Measurements from ENCODE around the gene TPSB2.
"Not testable (repeated sequence)": the region's sequence is repeated elsewhere in the genome, so short reads cannot be mapped to it uniquely, and the experiment has no call there.

Gene TPSB2

DNA sequence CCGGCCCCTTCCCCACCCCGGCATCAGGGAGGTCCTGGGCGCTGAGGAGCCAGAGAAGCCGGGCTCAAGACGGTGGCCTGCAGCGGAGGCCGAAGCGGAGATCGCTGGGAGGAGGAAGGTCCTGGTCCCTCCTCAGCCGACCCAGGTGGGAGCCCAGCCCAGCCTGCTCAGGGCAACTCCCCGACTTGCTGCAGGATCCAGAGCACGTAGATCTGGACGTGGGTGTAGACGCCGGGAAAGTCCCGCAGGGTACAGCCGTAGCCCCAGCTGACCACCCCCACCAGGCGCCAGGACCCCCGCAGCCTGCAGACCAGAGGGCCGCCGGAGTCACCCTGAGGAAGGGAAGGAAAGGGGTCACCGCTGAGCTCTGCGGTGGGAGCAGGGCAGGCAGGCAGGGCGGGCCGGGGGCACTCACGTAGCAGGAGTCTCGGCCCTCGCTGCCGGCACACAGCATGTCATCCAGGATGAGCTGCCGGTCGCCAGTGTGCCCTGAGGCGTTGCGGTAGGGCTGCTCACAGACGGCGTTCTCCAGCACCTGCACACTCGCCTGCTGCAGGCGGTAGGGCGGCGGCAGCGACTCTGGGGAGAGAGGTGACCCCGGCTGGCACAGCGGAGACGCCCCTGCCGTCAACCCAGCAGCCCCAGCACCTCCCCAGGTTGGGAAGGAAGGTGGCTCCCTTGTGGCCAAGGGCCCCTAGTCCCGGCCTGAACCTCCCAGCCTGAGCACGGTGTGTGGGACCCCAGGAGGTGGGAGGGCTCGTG is 31.3 kb upstream of the TPSB2 start:
- no peak for DNase-seq (ENCODE audit: low read depth)

DNA sequence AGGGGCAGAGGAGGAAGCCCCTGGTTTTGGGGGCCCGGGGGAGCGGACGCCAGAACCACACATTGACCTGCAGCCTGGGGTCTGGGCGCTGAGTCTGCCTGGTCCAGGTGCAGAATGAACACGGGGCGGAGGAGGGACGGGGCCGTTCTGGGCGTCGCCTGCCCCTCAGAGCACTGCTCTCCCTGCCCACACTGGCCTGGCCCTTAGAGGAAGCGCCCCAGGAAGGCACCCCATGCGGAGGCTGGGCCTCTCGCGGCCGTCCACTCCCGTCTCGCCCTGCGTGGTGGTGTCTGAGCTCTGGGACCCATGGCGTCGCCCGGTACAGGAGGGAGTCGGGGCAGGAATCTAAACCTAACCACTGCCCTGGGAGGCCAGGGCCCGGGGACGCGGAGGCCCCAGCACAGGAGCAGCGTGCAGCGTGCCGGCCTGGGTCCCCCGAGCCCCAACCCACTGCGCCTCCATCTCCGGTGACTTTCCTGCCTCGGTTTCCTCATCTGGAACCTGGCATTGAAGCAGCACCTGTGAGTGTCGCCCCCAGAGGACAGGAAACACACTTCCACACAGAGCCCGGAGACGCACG is 30.2 kb upstream of the TPSB2 start:
- DNase-seq (ENCODE audit: low read depth): no peak

DNA sequence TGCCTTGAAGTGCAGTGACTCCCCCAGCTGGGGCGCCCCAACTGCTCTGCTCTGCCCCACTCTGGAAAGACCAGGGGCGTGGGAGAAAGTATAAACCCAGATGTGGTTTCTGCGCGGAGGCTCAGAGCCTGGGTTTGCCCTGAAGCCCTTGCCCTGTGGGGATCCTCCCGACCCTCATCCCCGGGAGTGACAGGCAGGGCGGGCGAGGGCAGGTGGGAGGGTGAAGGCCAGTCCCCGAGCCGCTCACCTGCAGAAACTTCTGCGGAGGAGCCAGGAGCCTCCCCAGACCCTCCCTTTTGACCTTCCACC is 29.7 kb upstream of the TPSB2 start:
- no peak for DNase-seq (ENCODE audit: low read depth)

DNA sequence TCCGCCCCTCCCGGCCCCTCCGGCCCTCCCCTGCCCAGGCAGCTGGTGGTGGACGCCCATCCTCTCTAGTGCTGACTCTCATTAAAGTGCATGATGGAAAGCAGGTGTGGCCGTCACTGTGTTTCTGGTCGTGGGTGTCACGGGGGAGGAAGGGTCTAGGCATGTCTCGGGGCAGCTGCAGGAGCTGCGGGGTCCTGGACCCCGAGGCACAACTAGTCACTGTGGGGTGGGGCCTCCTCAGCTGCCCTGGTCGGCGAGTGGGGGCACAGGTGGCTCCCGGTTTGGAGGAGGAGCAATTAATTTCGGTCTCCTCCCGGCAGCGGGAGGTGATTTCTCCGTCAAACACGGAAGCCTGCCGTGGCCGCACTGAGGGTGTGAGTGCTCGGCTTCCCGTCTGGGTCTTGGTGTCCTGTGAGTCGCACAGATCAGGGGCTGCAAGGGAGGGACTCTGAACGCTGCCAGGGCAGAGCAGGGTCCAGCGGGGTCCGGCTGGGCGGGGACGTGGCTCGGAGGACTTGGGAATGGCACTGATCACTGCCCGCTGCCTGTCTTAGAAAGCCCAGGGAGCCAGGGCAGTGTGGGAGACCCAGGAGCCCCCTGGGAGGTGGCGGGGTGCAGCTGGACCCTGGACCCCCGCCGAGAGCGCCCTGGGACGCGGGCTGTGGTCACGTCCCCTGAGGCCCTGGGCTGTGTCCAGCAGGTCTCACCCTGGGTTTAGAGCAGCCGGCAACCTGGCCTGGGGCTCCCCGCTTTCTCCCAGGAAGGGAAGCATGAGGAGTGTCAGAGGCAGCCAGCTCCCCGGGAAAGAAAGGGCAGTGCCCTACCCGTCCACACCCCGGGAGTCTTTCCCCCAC is 29.1 kb upstream of the TPSB2 start:
- DNase-seq (ENCODE audit: low read depth): no peak

DNA sequence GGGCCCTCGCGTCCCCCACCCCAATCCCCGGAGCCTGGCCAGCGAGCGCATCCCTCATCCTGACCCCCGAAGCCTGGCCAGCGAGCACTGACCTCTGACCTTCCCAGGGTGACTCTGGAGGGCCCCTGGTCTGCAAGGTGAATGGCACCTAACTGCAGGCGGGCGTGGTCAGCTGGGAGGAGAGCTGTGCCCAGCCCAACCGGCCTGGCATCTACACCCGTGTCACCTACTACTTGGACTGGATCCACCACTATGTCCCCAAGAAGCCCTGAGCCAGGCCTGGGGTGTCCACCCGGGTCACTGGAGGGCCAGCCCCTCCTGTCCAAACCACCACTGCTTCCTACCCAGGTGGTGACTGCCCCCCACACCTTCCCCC is 28.2 kb upstream of the TPSB2 start:
- DNase-seq (ENCODE audit: low read depth): no peak

DNA sequence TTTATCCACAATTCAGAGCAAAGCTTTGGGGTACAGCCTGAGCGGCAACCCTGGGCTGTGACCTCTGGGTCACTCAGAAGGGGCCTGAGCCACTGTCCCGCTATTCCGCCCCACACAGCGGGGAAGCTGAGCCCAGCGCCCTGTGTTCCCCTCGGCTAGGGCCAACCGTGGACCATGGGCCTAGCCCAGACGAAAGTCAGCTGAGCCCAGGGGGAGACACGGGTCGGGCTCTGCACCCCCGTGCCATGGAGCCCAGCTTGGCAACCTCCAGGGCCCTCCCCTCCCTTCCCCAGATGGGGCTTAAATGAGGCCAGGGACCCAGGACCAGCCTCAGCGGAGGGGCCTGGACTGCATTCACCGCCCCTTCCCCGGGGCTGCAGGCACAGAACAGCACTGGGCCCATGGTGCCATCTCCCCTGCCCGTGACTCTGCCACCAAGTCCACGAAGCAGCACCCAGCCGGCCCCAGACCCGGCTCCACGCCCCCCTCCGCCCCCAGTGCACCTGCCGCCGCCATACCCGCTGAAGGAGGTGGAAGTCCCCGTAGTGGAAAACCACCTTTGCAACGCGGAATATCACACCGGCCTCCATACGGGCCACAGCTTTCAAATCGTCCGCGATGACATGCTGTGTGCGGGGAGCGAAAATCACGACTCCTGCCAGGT is 27.7 kb upstream of the TPSB2 start:
- no peak for DNase-seq (ENCODE audit: low read depth)

DNA sequence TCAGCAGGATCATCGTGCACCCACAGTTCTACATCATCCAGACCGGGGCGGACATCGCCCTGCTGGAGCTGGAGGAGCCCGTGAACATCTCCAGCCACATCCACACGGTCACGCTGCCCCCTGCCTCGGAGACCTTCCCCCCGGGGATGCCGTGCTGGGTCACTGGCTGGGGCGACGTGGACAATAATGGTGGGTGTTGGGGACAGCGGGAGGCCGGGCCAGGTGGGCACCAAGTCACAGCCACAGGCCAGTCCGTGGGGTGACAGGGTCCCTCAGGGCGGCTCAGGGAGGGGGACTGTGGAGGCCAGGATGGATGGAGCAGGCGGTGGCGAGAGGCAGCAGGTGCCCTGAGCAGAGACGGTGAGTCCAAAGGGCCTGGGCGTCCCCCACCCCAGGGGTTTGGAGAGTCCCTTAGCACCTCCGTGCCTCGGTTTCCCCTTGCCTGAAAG is 26.9 kb upstream of the TPSB2 start:
- no peak for DNase-seq (ENCODE audit: low read depth)

DNA sequence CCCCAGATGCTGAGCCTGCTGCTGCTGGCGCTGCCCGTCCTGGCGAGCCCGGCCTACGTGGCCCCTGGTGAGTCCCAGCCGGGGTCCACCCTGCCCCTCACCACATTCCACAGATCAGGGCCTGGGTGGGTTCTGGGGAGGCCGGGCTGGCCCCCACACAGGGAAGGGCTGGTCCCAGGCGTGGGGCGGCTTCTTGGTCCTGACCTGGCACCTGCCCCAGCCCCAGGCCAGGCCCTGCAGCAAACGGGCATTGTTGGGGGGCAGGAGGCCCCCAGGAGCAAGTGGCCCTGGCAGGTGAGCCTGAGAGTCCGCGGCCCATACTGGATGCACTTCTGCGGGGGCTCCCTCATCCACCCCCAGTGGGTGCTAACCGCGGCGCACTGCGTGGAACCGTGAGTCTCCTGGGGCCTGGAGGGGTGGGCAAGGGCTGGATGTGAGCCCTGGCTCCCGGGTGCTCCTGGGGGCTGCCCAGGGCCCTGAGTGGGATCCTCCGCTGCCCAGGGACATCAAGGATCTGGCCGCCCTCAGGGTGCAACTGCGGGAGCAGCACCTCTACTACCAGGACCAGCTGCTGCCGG is 26.4 kb upstream of the TPSB2 start:
- DNase-seq (ENCODE audit: low read depth): not testable (repeated sequence)

DNA sequence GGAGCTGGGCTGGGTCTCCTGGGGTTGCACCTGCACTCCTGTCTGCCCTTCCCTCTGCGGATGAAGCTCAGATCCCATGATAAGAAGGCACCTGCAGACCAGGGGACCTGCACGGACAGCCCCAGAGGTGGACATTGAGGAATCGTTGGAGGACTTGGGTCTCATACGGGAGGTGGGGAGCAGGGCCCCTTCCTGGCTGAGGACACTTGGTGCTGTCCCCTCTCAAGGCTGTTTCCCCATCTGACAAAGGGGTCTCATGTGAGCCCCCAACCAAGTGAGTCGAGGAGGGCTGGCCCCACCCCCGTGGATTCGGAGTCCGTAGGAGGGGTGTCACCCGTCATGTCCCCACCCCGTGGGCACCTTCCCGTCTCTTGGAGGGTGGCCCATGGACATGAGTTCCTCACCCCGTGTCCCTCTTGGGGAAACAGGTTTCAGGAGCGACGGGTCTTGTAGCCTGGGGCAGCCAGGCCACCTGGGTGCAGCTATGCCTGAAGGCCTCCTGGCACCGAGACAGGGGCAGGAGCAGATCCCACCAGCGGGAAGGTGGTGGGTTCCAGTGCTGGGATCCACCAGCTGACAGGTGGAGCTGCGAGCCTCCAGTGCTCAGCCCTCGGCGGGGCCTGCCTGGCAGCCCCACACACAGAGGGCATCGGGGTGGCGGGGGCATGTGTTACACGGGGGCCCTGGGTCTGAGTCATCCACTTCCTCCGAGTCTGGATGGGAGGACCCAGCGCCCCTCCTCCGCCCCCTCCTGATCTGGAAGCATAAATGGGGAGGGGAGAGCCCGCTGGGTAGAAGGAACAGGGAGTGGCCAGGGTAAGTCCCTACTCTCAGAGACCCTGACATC is 25.5 kb upstream of the TPSB2 start, which contains the start of gene TPSD1:
Gene TPSD1, plus strand, starts transcription at position 794 of the 847 bp plus-strand sequence. CDS start 212 bp downstream, outside the sequence.
- DNase-seq (ENCODE audit: low read depth): not testable (repeated sequence)

DNA sequence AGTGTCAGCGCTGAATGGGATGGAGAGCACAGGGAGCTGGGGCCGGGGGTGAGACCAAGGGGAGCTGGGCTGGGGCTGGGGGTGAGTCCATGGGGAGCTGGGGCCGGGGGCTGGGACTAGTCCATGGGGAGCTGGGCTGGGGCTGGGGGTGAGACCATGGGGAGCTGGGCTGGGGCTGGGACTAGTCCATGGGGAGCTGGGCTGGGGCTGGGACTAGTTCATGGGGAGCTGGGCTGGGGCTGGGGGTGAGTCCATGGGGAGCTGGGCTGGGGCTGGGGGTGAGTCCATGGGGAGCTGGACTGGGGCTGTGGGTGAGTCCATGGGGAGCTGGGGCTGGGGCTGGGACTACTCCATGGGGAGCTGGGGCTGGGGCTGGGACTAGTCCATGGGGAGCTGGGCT is 24.8 kb upstream of the TPSB2 start:
- DNase-seq (ENCODE audit: low read depth): not testable (repeated sequence)

DNA sequence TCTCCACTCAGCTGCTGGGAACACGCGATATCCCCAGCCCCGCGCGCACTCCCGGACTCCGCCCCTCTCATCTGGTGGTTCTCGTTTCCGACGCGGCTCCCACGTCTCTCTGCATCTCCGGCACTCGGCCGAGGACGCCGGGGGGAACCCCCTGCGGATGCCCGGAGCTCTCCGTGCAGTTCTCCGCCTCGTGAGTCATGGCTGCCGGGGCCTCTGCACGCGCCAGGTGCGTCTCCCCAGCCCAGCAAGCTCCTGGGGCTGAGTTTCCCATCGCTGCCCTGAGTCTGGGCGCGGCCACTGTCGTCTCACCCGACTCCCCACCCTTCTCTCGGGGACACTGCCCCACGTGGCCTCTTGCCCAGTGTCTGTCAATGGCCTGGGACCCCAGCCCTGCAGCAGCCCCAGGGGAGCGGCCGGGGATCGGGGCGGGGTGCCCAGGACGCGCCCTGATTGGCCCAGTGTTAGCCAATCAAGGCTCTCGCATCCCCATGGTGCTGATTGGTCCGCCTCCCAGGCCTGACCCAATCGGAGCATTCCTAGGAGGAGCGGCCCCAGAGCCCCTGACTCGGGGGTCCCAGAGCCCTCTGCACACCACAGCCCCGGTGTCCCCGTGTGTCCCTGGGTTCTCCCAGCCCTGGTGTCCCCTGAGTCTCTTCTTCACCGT is 23.8 kb upstream of the TPSB2 start:
- not testable (repeated sequence) for DNase-seq (ENCODE audit: low read depth)

DNA sequence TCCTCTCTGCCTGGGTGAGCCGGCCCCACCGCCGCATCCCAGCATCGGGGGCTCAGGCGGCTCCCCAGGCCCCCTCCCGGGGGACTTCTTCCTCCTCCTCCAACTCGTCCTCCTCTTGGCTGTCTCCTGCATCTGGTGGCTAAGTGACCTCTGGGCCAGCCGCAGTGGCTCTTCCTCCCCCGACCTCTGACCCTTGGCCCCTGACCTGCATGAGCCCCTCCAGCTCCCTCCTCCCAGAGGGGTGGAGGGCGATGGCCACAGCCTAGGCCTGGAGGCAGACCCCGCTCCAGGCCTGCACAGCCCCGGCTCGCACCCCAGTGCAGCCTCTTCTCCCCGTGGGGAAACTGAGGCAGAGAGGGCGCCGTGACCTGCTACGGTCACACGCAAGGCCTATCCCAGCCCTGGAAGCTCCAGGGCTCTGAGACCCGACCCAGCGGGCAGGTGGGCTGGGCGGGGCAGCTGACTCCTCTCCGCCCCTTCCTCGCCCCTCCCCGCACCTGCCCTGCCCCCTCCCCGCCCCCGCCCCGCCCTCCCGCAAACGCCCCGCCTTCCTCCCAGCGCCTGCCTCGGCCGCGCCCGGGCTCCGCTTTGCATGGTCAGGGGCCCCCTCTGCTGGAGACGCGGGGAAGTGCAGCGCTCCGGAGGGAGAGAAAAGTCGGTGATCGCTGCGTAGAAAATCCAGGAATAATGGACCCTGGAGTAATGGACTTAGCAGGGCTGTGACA is 19.2 kb upstream of the TPSB2 start:
- DNase-seq (ENCODE audit: low read depth): not testable (repeated sequence)

DNA sequence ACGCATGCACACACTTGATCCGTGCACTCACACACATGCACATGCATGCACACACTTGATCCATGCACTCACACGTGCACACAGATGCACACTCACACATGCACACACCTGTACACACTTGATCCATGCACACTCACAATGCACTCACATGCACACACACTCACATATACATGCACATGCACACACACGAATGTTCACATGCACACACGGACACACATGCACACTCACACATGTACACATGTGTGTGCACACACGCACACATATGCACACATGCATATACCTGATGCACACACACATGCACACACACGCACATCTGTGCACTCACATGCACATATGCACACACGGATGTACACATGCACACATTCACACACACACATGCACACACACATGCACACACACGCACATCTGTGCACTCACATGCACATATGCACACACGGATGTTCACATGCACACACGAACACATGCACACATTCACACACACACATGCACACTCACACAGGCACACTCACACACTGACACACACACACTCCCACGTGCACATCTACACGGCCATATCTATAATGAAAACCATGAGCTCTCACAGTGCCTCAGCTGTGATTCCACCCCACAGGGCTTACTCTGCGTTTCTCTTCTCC is 18.0 kb upstream of the TPSB2 start:
- not testable (repeated sequence) for DNase-seq (ENCODE audit: low read depth)

DNA sequence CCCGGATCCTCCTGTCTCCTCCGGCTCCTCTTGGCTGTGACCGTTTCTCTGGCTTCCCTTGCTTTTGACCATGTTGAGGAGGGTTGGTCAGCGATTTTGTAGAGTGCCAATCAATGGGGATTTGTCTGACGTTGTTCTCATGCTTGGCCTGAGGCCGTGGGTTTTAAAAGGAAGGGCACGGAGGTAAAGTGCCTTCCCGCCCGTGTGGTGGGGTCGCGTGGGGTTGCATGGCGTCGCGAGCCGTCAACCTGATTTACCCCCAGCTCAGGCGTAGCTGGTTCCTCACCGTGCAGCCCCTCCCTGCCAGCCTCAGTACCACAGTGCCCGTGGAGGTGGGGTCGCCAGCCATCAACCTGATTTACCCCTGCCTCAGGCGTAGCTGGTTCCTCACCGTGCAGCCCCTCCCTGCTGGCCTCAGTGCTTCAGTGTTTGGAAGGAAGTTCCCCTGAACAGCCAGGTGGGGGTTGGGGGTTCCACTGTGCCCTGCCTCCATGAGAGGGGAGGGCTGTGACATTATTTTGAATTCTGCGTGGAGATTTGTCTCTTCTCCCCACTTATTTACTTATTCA is 15.6 kb upstream of the TPSB2 start:
- DNase-seq (ENCODE audit: low read depth): no peak

DNA sequence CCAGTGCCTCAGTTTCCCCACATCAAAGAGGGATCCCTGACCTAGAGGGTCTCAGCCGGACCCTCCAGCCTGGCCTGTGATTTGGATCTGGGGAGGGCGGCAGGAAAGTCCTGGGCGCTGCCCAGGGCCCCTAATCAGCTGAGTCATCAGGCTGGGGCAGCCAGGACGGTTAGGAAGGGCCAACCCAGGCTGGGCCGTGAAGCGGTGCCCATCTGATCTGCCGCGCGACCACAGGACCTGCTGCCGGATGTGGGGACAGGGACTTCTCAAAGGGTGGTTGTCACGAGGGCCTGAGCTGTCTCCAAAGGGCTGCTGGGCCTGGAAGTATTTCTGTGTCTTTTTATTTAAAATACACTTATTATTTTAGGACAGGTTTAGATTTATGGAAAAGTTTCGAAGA is 14.9 kb upstream of the TPSB2 start:
- no peak for DNase-seq (ENCODE audit: low read depth)

DNA sequence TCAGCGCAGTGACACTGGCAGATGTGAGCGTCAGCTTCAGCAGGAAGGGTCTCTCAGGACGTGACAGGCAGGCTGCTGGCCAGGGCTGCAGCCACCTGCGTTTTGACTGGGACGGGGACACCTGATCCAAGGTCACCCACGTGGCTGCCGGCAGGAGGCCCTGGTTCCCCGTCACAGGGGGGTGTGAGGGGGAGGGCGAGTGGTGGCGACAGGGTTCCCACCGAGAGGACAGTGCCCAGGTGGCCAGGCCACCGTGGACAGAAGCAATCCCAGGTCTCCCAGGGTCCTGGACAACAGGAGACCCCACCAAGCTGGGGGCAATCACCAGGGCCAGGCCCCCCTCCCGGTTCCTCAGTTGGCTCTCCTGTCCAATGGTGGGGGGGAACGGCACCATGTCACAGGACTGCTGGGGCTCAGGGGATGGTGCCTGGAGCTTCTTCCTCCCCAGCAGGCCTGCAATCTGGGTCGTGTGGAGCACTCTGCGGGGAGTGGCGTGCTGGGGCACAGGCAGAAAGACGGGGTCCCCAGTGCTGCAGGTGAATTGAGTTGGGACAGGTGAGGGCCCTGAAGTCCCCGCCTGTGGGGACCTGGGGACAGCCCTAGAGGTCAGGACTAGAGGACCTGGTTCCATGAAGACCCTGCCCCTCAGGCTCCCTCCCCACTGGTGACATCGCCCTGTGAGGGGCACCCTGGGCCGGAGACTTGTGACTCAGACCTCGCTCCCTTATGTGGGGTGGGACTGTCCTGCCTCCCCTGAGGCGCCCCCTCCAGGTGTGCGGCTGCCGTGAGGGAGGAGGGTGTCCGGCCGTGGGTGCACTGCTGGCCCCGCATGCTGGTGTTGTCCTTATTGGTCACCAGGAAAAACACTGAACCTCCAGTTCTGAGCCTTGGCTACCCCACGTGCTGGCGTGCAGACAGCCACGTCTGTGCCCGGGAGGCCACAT is 14.2 kb upstream of the TPSB2 start:
- not testable (repeated sequence) for DNase-seq (ENCODE audit: low read depth)

DNA sequence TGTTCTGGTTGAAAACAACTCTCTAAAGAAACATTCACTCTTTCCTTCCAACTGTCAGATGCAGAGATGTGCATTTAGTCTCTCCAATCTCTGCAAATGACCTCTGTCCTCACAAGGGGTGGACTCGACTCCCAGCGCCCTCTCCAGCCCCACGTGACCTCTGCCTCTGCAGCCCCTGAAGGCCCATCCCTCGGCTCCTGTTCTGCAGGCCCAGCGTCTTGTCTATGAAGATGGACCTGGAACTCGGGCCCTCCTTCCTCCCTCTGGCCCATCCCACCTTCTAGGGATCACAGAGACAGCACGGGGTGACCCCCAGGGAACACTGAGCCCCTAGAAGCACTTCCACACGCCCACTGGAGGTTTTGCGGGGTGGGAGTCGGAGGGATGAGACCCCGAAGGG is 13.4 kb upstream of the TPSB2 start:
- DNase-seq (ENCODE audit: low read depth): not testable (repeated sequence)

DNA sequence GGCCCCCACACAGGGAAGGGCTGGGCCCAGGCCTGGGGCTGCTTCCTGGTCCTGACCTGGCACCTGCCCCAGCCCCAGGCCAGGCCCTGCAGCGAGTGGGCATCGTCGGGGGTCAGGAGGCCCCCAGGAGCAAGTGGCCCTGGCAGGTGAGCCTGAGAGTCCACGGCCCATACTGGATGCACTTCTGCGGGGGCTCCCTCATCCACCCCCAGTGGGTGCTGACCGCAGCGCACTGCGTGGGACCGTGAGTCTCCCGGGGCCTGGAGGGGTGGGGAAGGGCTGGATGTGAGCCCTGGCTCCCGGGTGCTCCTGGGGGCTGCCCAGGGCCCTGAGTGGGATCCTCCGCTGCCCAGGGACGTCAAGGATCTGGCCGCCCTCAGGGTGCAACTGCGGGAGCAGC is 11.1 kb upstream of the TPSB2 start:
- not testable (repeated sequence) for DNase-seq (ENCODE audit: low read depth)
